MM.1S (cell line): ENCODE data around the gene XPNPEP2.
A peak's percentile ranks its signal among the peaks of the same experiment; 100 is the strongest.

Source experiments
- DNase-seq: peaks from one replicate; pipeline ENCODE4 v3.0.0-alpha.2; 2015
- H2AFZ ChIP-seq: fragments of 300-600 bp; sonication (generic); 2 replicates; pipeline ENCODE4 v1.6.0; 2016; ENCODE audit warnings: antibody characterized with exemption, low read length
- H3F3A ChIP-seq: fragments of 300-600 bp; sonication (generic); 2 replicates; pipeline ENCODE4 v1.6.1; 2016; ENCODE audit warnings: mild to moderate bottlenecking, antibody characterized with exemption, low read length, moderate library complexity, mixed read lengths; ENCODE audit not compliant: insufficient read depth
- H3K27ac ChIP-seq: fragments of 300-600 bp; sonication (generic); 2 replicates; pipeline ENCODE4 v1.5.1; 2016; ENCODE audit warnings: mild to moderate bottlenecking, low read length
- H3K27me3 ChIP-seq: fragments of 300-600 bp; sonication (generic); replicated peaks from 2 replicates; pipeline ENCODE4 v1.6.0; 2016; ENCODE audit warnings: low read length; ENCODE audit not compliant: insufficient read depth
- H3K36me3 ChIP-seq: fragments of 300-600 bp; sonication (generic); replicated peaks from 2 replicates; pipeline ENCODE4 v1.6.1; 2016; ENCODE audit warnings: mild to moderate bottlenecking, low read length, mixed read lengths; ENCODE audit not compliant: insufficient read depth
- H3K4me1 ChIP-seq: fragments of 300-600 bp; sonication (generic); 2 replicates; pipeline ENCODE4 v1.6.1; 2016; ENCODE audit warnings: low read length, mixed read lengths
- H3K4me2 ChIP-seq: fragments of 300-600 bp; sonication (generic); 2 replicates; pipeline ENCODE4 v1.6.0; 2016; ENCODE audit warnings: low read depth, low read length
- H3K4me3 ChIP-seq: fragments of 300-600 bp; sonication (generic); 2 replicates; pipeline ENCODE4 v1.5.1; 2016; ENCODE audit warnings: low read length, mixed read lengths
- H3K79me2 ChIP-seq: fragments of 300-600 bp; sonication (generic); 2 replicates; pipeline ENCODE4 v1.6.1; 2016; ENCODE audit warnings: mixed run types, low read length, mixed read lengths
- H3K9ac ChIP-seq: fragments of 300-600 bp; sonication (generic); 2 replicates; pipeline ENCODE4 v1.6.1; 2016; ENCODE audit warnings: low read length, mixed read lengths
- H3K9me2 ChIP-seq: fragments of 300-600 bp; sonication (generic); replicated peaks from 2 replicates; pipeline ENCODE4 v1.6.1; 2016; ENCODE audit warnings: mild to moderate bottlenecking, low read length, mixed read lengths; ENCODE audit not compliant: insufficient read depth
- H3K9me3 ChIP-seq: fragments of 300-600 bp; sonication (generic); replicated peaks from 2 replicates; pipeline ENCODE4 v1.6.1; 2016; ENCODE audit warnings: mild to moderate bottlenecking, low read length, mixed read lengths; ENCODE audit not compliant: insufficient read depth
- H4K20me1 ChIP-seq: fragments of 300-600 bp; sonication (generic); 2 replicates; pipeline ENCODE4 v1.6.1; 2016; ENCODE audit warnings: mild to moderate bottlenecking, low read length, moderate library complexity, mixed read lengths; ENCODE audit not compliant: insufficient read depth
- EZH2 ChIP-seq: fragments of 300-600 bp; sonication (generic); optimal IDR thresholded peaks from 2 replicates; pipeline ENCODE3; 2017; ENCODE audit warnings: low read depth, mild to moderate bottlenecking, antibody characterized with exemption, low read length, mixed read lengths
- EZH2phosphoT487 ChIP-seq: fragments of 300-600 bp; sonication (generic); IDR thresholded peaks from 2 replicates; pipeline ENCODE4 v1.6.1; 2018; ENCODE audit warnings: antibody characterized with exemption, low read length
- TF ChIP-seq, protein P1 (sequence below): fragments of 300-600 bp; sonication (generic); IDR thresholded peaks from 2 replicates; pipeline ENCODE4 v1.5.1; 2016; ENCODE audit warnings: antibody characterized with exemption, low read length, mixed read lengths

XPNPEP2 gene

DNA sequence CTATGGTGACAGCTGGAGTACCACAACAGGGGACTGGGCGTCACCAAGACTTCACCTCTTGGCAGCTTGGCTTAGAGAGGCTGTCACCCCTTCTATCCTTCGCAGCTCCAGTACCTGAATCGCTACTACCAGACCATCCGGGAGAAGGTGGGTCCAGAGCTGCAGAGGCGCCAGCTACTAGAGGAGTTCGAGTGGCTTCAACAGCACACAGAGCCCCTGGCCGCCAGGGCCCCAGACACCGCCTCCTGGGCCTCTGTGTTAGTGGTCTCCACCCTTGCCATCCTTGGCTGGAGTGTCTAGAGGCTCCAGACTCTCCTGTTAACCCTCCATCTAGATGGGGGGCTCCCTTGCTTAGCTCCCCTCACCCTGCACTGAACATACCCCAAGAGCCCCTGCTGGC, 29.4 kb downstream of the XPNPEP2 start:
- no peaks in the 10 kb centered on the region for H3K9me3 ChIP-seq
- H3K9me2 ChIP-seq, result no peaks in the 10 kb centered on the region
- H4K20me1 ChIP-seq, result no peaks in the 10 kb centered on the region
- no peak overlapping the region for H2AFZ ChIP-seq
- DNase-seq, result no peak
- peaks cover 33% of the 10 kb centered on the region for H3K4me1 ChIP-seq
- no peaks in the 10 kb centered on the region for H3K79me2 ChIP-seq
- peaks cover 35% of the 10 kb centered on the region for H3F3A ChIP-seq
- TF ChIP-seq EZH2phosphoT487 (no peak), EZH2 (no peak)
- TF ChIP-seq, protein P1, sequence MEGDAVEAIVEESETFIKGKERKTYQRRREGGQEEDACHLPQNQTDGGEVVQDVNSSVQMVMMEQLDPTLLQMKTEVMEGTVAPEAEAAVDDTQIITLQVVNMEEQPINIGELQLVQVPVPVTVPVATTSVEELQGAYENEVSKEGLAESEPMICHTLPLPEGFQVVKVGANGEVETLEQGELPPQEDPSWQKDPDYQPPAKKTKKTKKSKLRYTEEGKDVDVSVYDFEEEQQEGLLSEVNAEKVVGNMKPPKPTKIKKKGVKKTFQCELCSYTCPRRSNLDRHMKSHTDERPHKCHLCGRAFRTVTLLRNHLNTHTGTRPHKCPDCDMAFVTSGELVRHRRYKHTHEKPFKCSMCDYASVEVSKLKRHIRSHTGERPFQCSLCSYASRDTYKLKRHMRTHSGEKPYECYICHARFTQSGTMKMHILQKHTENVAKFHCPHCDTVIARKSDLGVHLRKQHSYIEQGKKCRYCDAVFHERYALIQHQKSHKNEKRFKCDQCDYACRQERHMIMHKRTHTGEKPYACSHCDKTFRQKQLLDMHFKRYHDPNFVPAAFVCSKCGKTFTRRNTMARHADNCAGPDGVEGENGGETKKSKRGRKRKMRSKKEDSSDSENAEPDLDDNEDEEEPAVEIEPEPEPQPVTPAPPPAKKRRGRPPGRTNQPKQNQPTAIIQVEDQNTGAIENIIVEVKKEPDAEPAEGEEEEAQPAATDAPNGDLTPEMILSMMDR, result no peak
- H3K27ac ChIP-seq, result peak overlapping the region; percentile 95; the same call in 1 of the 2 replicates
- H3K4me3 ChIP-seq, result no peak overlapping the region
- H3K36me3 ChIP-seq, result no peaks in the 10 kb centered on the region
- no peak overlapping the region for H3K4me2 ChIP-seq
- no peak overlapping the region for H3K9ac ChIP-seq
- H3K27me3 ChIP-seq, result no peaks in the 10 kb centered on the region

DNA sequence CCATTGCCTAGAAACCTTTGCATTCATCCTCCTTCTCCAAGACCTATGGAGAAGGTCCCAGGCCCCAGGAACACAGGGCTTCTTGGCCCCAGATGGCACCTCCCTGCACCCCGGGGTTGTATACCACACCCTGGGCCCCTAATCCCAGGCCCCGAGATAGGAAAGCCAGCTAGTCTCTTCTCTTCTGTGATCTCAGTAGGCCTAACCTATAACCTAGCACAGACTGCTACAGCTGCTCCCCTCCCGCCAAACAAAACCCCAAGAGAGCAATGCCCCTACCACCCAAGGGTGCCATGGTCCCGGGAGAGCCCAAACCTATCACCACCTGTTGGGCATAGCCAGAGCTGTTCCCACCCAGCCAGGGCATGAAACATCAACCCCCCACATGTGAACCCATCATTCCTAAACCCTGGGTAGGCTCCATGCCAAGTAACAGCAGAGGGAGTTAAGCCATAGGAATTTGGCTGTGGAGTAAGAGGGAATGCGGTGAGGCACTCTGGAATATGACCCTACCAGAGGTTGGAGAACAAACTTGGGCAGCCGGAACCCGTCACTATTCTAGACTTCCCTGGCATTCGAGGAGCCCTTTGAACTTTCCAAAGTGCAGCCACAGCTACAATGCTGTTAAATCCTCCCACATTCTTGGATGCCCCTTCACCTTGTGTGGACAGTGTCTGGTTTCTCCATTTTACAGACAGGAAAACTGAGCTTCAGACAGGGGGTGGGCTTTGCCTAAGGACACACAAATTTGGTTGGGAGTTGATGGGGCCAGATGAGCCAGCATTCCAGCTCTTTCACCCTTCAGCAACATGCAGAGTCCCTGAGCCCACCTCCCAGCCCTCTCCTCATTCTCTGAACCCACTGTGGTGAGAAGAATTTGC, 30.0 kb downstream of the XPNPEP2 start:
- Histone ChIP-seq H2AFZ (peak overlapping the region; percentile 20), H3K4me3 (no peak overlapping the region), H3K27me3 (no peaks in the 10 kb centered on the region), H4K20me1 (no peaks in the 10 kb centered on the region), H3K4me1 (peaks cover 40% of the 10 kb centered on the region), H3K4me2 (peak overlapping the region; percentile 50; the same call in 1 of the 2 replicates), H3K9me3 (no peaks in the 10 kb centered on the region), H3K9me2 (no peaks in the 10 kb centered on the region), H3K9ac (peak overlapping the region; percentile 50), H3K36me3 (no peaks in the 10 kb centered on the region), H3K79me2 (no peaks in the 10 kb centered on the region), H3K27ac (peak overlapping the region; percentile 95), H3F3A (peaks cover 41% of the 10 kb centered on the region)
- TF ChIP-seq, protein P1, result no peak
- TF ChIP-seq EZH2 (no peak), EZH2phosphoT487 (no peak)
- no peak for DNase-seq

DNA sequence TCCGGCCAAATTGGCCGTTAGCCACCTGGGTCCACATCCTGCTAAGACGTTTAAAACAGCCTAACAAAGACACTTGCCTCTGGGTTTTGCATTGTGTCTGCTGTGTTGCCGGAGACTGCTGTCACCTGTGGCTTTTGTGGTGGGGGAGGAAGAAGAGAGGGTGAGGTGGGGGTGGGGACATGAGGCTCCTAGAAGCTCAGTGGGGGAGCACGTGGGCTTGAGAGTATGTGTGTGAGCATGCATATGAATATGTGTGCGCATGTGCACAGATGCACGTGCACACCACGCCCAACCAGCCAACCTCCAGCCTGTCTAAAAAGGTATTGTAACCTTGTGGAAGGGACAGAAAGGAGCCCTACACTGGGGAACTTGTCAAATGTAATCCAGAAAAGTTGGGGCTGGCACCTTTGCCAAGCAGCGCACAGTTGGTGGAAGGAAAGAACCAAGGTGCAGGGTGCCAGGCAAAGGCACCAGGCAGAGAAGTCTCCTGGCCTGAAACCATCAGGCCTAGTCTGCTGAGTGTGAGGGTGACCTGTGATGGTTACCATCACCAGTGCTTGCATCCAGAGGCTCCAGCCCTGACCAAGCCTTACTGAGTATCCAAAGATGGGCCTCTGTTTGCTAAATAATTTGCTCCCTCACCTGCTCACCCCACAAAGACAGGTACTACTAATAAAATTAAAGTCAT, 30.8 kb downstream of the XPNPEP2 start:
- H3K9ac ChIP-seq, result peak overlapping the region; percentile 50
- H3K9me2 ChIP-seq, result no peaks in the 10 kb centered on the region
- no peaks in the 10 kb centered on the region for H4K20me1 ChIP-seq
- no peaks in the 10 kb centered on the region for H3K79me2 ChIP-seq
- TF ChIP-seq EZH2 (no peak), EZH2phosphoT487 (no peak)
- TF ChIP-seq, protein P1, result no peak
- no peaks in the 10 kb centered on the region for H3K9me3 ChIP-seq
- H3K4me2 ChIP-seq, result peak overlapping the region; percentile 50; the same call in 1 of the 2 replicates
- H3K4me1 ChIP-seq, result peaks cover 46% of the 10 kb centered on the region
- H3F3A ChIP-seq, result peaks cover 48% of the 10 kb centered on the region
- no peaks in the 10 kb centered on the region for H3K27me3 ChIP-seq
- no peak overlapping the region for H3K4me3 ChIP-seq
- no peaks in the 10 kb centered on the region for H3K36me3 ChIP-seq
- DNase-seq, result peak; percentile 98
- H3K27ac ChIP-seq, result peak overlapping the region; percentile 95
- H2AFZ ChIP-seq, result peak overlapping the region; percentile 20
